ENCODE measurements around the gene TACR1.
"Not testable (repeated sequence)": the region's sequence is repeated elsewhere in the genome, so short reads cannot be mapped to it uniquely, and the experiment has no call there.

Gene TACR1

GRCh38 chr2:75146221-75146605, 53.1 kb downstream of the TACR1 start:
- DNase-seq (ENCODE audit: low spot score): not testable (repeated sequence)

- no peak for DNase-seq (ENCODE audit: low spot score)
Observed at GRCh38 chr2:75142081-75142480, 57.2 kb downstream of the TACR1 start.

DNA sequence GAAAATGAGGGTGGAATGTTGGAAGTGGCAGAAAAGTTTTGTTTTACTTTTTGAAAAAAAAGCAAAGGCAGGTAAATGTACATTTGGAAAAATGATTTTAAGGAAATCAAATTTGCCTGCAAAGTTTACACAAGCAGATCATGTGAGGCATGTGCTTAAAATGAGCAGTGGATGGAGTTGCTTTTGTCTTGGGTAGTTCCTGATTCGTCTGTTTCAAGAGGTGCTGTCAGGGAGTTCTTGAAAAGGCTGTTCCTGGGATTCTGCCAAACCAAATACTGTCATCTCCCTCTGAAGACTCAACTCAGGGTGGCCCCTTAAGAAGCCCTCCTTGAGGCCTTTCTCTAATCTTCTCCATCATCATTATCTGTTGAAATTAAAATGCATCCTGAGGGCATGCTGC, 59.0 kb downstream of the TACR1 start:
- no peak for DNase-seq (ENCODE audit: low spot score)

GRCh38 chr2:75139171-75139570, 60.1 kb downstream of the TACR1 start:
- DNase-seq (ENCODE audit: low spot score): no peak

- no peak for DNase-seq (ENCODE audit: low spot score)
Observed at GRCh38 chr2:75138528-75138927, 60.8 kb downstream of the TACR1 start.

GRCh38 chr2:75135776-75136400, 63.4 kb downstream of the TACR1 start:
- DNase-seq (ENCODE audit: low spot score): no peak

- no peak for DNase-seq (ENCODE audit: low spot score)
Observed at GRCh38 chr2:75134860-75135259, 64.5 kb downstream of the TACR1 start.

DNA sequence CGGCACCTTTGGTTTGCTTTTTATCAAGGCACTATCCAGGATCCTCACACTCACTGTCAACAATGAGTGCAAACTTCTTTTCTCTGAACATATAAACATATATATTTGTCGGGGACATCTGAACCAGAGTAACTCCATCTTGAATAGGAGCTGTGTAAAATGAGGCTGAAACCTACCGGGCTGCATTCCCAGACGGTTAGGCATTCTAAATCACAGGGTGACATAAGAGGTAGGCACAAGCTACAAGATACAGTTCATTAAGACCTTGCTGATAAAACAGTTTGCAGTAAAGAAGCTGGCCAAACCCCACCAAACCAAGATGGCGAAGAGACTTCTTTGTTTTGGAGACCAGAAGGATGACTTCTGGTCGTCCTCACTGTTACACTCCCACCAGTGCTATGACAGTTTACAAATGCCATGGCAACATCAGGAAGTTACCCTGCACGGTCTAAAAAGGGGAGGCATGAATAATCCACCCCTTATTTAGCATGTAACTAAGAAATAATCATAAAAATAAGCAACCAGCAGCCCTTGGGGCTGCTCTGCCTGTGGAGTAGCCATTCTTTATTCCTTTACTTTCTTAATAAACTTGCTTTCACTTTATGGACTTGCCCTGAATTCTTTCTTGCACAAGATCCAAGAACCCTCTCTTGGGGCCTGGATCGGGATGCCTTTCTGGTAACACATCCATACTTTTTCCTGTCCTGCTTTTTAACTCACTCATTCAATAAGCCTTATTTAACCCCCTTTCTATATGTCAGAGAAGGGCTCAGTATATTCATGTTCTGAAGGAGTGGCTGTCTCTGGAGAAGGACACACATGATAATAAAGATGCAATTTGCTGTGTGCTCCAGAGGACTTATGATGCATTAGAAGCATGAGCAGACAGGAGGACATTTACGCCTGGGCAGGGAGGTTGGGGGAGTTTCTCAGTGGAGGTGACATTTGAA, 65.4 kb downstream of the TACR1 start:
- no peak for DNase-seq (ENCODE audit: low spot score)

DNA sequence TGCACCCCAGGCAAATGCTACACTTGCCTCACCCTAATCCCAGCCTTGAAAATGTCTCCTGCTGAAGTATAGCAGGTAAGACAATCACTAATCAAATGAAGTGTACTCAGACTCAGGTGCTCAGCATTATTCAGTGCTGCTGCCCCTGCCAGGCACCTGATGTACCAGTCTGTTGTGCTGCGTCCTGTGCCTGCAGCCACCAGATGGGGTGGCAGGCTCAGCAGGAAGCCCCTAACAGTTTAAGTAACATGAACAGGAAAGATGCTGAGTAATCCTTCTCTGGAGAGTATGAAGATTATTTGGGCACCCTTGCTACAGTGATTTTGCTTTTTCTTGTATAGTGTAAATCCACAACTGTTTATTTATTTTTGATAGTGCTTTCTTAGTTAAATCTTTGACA, 69.1 kb downstream of the TACR1 start:
- no peak for DNase-seq (ENCODE audit: low spot score)

DNA sequence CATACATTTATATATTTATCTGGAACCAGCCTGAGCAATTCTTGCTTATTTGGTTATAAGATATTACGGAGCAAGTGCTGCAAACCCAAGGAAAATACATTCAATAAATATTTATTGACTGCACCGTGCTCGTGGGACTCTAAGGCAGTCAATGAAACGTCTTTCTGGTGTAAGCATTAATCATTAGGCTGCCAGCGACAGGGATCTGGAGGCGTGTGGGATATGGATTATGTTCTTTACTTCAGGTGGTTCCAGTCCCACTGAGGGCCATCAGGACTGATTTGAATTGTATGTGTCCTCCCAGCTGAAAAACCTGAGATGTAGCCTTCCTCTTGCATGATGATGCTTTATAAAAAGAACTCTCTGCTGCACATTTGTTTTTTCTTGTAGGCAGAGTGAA, 75.4 kb downstream of the TACR1 start:
- DNase-seq (ENCODE audit: low spot score): no peak

DNA sequence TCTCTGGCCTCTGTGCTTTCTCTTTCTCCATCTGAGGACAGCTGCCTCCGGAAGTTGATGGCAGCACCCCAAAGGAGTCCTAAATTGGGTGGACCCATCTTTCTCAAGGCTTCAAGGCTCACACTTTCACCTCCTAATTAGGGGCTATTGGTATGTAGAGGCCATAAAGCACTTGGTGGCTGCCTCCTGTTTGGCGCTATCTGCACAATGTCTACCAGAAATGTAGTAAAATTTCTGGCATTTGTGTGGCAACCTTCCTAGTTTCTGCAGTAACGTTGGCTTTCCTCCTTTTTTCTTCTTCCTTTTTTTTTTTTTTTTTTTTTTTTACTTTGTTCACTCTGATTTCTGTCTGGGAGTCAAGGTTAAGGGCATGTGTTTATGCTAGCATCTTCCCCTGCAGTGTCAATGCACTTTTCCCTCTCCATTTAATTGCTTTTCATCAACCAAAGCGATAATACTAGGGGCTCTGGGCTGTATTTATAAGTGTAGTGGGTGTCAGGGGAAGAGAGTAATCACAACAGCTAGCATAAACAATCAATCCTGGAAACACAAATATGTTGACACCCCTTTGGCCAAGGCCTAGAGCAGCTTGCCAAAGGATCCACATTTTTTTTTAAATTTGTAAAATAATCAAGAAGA, 86.0 kb downstream of the TACR1 start:
- DNase-seq (ENCODE audit: low spot score): no peak

DNA sequence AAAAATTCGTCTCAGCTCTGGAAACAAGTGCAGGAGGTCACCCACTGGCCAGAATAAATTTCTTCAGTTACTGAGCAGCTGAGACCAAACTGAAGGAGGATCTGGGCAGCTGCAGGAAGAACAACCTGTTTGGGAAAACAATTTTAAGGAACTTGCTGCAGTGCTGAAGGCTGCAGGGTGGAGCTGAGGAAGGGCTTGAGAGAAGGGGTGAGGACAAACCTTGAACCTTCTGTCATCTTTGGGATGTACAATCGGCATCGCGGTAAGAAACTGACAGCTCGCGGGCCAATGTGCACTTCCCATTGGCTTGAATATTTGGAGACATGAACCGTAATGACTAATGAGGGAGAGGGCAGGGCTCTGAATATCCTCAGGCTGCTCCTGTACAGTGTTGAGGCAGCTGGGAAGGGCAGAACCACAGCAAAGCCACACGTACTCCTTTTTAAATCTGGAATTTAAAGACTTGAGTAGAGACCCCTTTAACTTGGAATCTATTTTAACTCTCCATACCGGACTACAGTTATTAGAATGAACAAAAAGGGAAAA, 90.3 kb downstream of the TACR1 start:
- DNase-seq (ENCODE audit: low spot score): no peak

DNA sequence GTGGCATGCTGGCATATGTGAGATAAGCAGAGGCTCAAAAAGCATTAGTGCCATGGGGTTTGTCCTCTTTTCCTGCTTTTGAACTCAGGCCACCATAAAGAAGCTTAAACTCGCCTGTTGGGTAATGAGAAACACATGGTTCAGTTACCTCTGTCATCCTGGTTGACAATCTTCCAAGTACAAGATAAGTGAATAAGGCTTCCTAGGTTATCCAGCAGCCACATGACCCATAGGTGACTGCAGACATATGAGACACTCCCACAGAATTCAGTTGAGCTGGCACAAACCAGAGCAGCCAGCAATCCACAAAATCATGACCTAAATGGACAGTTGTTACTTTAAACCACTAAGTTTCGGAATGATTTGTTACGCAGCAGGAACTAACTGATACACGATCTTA, 97.3 kb downstream of the TACR1 start:
- DNase-seq (ENCODE audit: low spot score): no peak

GRCh38 chr2:75100801-75101151, 98.5 kb downstream of the TACR1 start:
- no peak for DNase-seq (ENCODE audit: low spot score)

- DNase-seq (ENCODE audit: low spot score): no peak
Observed at GRCh38 chr2:75100011-75100800, 99.1 kb downstream of the TACR1 start.

DNA sequence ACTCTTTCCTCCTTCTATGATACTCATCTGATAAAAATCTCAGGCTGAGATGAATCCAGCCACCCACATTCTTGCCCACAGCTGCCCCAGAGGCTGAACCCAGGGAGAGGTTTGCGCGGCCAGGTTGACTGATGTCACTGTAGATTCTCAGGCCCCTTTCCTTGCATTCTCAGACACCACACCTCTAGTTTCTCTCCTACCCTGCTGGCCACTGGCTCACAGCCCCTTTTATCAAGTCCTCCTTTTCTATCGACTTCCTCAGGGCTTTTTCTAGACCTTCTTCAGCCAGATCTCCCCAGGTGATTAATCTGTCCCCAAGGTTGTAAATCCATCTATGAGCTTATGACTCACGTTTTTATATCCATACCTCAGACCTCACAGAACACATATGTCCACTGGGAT, 99.8 kb downstream of the TACR1 start:
- no peak for DNase-seq (ENCODE audit: low spot score)

- no peak for DNase-seq (ENCODE audit: low spot score)
Observed at GRCh38 chr2:75098856-75099255, 100.5 kb downstream of the TACR1 start.

DNA sequence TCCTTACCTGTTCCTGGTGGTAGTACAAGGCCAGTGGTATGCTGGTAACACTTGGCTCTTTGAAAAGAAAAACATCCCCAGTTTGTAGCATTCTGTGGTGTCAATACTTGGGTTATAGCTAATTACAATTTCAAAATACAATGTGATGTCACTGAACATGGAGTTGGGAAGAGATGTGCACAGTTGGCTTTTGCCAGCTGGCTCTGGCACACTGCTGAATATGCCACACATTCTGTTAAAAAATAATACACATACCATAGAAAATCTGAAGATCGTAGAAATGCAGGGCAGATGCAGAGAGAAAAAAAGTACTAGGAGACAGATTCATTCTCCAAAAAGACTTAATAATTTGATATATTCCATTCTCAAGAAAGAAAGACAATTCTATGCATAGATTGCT, 101.5 kb downstream of the TACR1 start:
- no peak for DNase-seq (ENCODE audit: low spot score)

DNA sequence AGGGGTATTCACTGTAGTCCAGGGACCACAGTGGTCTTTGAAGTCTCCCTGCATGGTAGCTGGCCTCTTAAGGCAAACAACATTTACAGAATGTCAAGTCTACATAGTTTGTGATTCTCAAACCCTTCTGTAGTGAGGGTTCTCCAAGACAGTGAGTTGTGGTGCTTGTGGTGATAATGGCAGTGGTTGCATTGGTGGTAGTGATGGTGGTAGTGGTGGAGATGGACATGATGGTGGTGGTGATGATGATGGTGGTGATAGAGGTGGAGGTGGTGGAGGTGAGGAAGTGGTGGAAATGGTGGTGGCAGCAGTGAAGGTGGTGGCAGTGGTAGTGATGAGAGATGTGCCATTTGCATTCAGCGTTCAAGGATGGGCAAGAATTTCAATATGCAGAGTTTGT, 104.9 kb downstream of the TACR1 start:
- no peak for DNase-seq (ENCODE audit: low spot score)

GRCh38 chr2:75090770-75091515, 108.4 kb downstream of the TACR1 start:
- DNase-seq (ENCODE audit: low spot score): no peak

DNA sequence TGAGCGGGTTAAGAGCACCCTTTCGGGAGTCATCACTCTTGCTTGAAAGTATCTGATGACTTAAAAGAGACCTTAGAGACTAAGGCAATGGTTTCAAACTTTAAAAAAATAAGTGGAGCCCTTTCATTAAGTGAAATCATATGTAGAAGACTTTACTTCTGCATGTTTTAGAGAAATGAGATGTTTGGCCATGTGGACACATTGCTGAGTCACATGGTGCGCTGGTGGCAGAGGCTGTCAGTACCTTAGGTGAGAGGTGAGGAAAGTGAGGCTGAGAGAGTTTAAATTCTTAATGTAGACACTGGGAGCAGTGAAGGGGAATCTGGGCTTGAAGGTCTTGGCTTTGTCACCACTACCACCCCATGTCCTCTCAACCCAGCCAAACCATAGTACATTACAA, 109.8 kb downstream of the TACR1 start:
- no peak for DNase-seq (ENCODE audit: low spot score)

Measured in LoVo (cell line).